Liver (tissue), 9 donors: ENCODE measurements around the gene UBE2Q2. TPM values are rescaled to one million over a fixed set of nuclear protein-coding genes. Genes with fewer than 3 reads are reported as not detected.
A peak's percentile ranks its signal among the peaks of the same experiment; 100 is the strongest.

Source experiments
- DNase-seq: peaks from one replicate; pipeline ENCODE4 v3.0.0-alpha.2; 2017; ENCODE audit warnings: low spot score
- H3K27ac ChIP-seq, 2 donors: one replicate each; pipeline ENCODE4 v1.7.0; 2013; ENCODE audit warnings: inconsistent platforms in 2 of 2, low read length in 2 of 2, control low read depth in 1 of 2, low read depth in 1 of 2, mild to moderate bottlenecking in 1 of 2
- H3K27me3 ChIP-seq, 4 donors: one replicate each; pipeline versions ENCODE4 v1.6.1 to v1.7.0; 2013; ENCODE audit warnings: low read length in 3 of 4, inconsistent platforms in 1 of 4, mild to moderate bottlenecking in 1 of 4, moderate library complexity in 1 of 4; ENCODE audit not compliant: control insufficient read depth in 4 of 4, insufficient read depth in 4 of 4
- H3K36me3 ChIP-seq, 4 donors: one replicate each; pipeline versions ENCODE4 v1.6.1 to v1.7.0; 2013; ENCODE audit warnings: low read length in 3 of 4, mild to moderate bottlenecking in 3 of 4, low read depth in 1 of 4, moderate library complexity in 1 of 4; ENCODE audit not compliant: control insufficient read depth in 4 of 4, insufficient read depth in 3 of 4
- H3K4me1 ChIP-seq, 4 donors: one replicate each; pipeline versions ENCODE4 v1.6.1 to v1.7.0; 2013; ENCODE audit warnings: low read length in 3 of 4, mild to moderate bottlenecking in 3 of 4, moderate library complexity in 1 of 4; ENCODE audit not compliant: control insufficient read depth in 4 of 4, insufficient read depth in 4 of 4
- H3K4me3 ChIP-seq, 3 donors: one replicate each; pipeline versions ENCODE4 v1.6.1 to v1.7.0; 2013; ENCODE audit warnings: low read length in 3 of 3, control low read depth in 1 of 3, low read depth in 1 of 3, mild to moderate bottlenecking in 1 of 3
- H3K9ac ChIP-seq, 2 donors: one replicate each; pipeline ENCODE4 v1.7.0; 2013; ENCODE audit warnings: low read length in 2 of 2, mild to moderate bottlenecking in 2 of 2, moderate library complexity in 2 of 2, control low read depth in 1 of 2, low read depth in 1 of 2
- H3K9me3 ChIP-seq, 4 donors: one replicate each; pipeline versions ENCODE4 v1.6.1 to v1.7.0; 2013; ENCODE audit warnings: low read length in 3 of 4; ENCODE audit not compliant: control insufficient read depth in 4 of 4
- FOXA2 ChIP-seq: IDR thresholded peaks from 2 replicates; pipeline ENCODE4 v1.6.1; 2016; ENCODE audit warnings: antibody characterized with exemption
- GABPA ChIP-seq, 2 donors: IDR thresholded peaks in 1 of 2; conservative IDR thresholded peaks in 1 of 2; 2 replicates each; pipeline ENCODE4 v1.6.1; 2016; ENCODE audit warnings: antibody characterized with exemption in 2 of 2, mild to moderate bottlenecking in 1 of 2, moderate library complexity in 1 of 2
- HNF4A ChIP-seq, 2 donors: conservative IDR thresholded peaks; 2 replicates each; pipeline ENCODE4 v1.6.1; 2016; ENCODE audit warnings: antibody characterized with exemption in 2 of 2, mild to moderate bottlenecking in 2 of 2
- RAD21 ChIP-seq, 2 donors: IDR thresholded peaks; 2 replicates each; pipeline ENCODE4 v1.6.1; 2016; ENCODE audit warnings: antibody characterized with exemption in 2 of 2, mild to moderate bottlenecking in 2 of 2
- RXRA ChIP-seq, 2 donors: IDR thresholded peaks; 2 replicates each; pipeline ENCODE4 v1.6.1; 2017 to 2018; ENCODE audit warnings: antibody characterized with exemption in 2 of 2, mild to moderate bottlenecking in 1 of 2
- SP1 ChIP-seq: IDR thresholded peaks from 2 replicates; pipeline ENCODE4 v1.6.1; 2018; ENCODE audit warnings: antibody characterized with exemption, mild to moderate bottlenecking
- YY1 ChIP-seq: IDR thresholded peaks from 2 replicates; pipeline ENCODE4 v1.6.1; 2016; ENCODE audit warnings: antibody characterized with exemption, mild to moderate bottlenecking
- WGBS: extraction: QIAGEN DNeasy Blood & Tissue Kit; methylation state at CpG from one replicate; pipeline ENCODE4 v1.1.7; 2013; 5-methylcytosine and 5-hydroxymethylcytosine counted together
- polyA plus RNA-seq, 2 donors: library from polyadenylated mRNA; stranded (reverse) in 1 of 2; unstranded in 1 of 2; fragments of 200-250 nt in 1 of 2; fragments of >200 nt in 1 of 2; fragmentation: Nextera tagmentation in 1 of 2; extraction: Ambion mirVana in 1 of 2; gene quantifications; one replicate each; pipeline versions ENCODE4 v1.2.1 to v1.2.3, GENCODE V29; 2013 to 2015
- total RNA-seq, 2 donors: library from RNA; depleted of rRNA; stranded (reverse); fragments of >200 nt; gene quantifications; one replicate each; pipeline ENCODE4 v1.2.3, GENCODE V29; 2014
- TF ChIP-seq, protein P1 (sequence below): IDR thresholded peaks from 2 replicates; pipeline ENCODE4 v1.6.1; 2016; ENCODE audit warnings: antibody characterized with exemption, mild to moderate bottlenecking
- TF ChIP-seq, protein P2 (sequence below): IDR thresholded peaks from 2 replicates; pipeline ENCODE4 v1.6.1; 2016; ENCODE audit warnings: antibody characterized with exemption
- TF ChIP-seq, protein P3 (sequence below): fragments of 150-350 bp; IDR thresholded peaks from 2 replicates; pipeline ENCODE4 v1.5.1; 2017; ENCODE audit warnings: improper control_type of control experiment, low read depth, low read length; ENCODE audit not compliant: missing input control
- donor health status: healthy.
- donor health status: healthy.
- donor health status: healthy.
- donor health status: healthy.
- donor health status: healthy.

Gene UBE2Q2
- total and polyA plus RNA-seq, 4 donors = 2.4 to 14.4 (median 5.2) TPM

DNA sequence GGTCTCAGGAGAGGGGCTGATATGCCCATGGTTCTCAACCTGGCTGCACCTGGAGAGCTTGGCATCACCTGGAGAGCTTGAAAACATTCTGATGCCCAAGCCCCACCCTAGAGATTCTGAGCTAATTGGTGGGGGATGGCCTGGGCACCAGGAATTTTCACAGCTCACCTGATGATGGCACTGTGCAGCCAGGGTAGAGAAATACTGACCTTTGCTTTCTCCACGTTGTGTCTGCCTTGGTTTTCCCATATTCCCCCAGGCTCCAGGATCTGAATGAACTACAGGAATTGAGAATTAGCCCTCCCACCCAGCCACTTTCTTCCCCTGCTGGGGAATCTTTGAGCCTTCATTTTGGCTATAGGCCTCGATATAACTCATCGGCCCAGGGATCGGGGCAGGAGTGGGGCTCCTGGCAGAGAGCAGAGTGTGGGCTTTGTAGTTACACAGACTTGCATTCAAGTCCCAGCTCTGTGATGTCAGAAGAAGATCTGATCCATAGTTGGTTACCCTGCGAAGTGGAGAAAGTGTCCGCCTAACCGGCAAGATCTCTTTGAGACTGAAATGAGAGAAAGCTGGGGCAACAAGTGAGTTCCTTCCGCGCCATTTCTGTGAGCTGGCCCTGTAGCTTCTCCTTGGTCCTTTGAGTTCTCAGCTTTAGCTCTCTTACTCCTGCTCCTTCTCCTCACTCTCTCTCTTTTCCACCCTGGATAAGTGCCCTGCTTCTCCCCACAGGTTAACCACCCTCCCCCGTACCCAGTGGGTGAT, 33.1 kb upstream of the UBE2Q2 start:
- TF ChIP-seq RAD21 (IDR thresholded peaks at IDR 0.05) (peak; percentile 84 to 87), HNF4A (conservative IDR thresholded peaks at IDR 0.05) (peak; percentile 53 to 64), SP1 (peak; percentile 18), YY1 (no peak), FOXA2 (no peak), RXRA (IDR thresholded peaks at IDR 0.05) (peak in 1 of 2 donors; percentile 9)
- TF ChIP-seq, protein P1, sequence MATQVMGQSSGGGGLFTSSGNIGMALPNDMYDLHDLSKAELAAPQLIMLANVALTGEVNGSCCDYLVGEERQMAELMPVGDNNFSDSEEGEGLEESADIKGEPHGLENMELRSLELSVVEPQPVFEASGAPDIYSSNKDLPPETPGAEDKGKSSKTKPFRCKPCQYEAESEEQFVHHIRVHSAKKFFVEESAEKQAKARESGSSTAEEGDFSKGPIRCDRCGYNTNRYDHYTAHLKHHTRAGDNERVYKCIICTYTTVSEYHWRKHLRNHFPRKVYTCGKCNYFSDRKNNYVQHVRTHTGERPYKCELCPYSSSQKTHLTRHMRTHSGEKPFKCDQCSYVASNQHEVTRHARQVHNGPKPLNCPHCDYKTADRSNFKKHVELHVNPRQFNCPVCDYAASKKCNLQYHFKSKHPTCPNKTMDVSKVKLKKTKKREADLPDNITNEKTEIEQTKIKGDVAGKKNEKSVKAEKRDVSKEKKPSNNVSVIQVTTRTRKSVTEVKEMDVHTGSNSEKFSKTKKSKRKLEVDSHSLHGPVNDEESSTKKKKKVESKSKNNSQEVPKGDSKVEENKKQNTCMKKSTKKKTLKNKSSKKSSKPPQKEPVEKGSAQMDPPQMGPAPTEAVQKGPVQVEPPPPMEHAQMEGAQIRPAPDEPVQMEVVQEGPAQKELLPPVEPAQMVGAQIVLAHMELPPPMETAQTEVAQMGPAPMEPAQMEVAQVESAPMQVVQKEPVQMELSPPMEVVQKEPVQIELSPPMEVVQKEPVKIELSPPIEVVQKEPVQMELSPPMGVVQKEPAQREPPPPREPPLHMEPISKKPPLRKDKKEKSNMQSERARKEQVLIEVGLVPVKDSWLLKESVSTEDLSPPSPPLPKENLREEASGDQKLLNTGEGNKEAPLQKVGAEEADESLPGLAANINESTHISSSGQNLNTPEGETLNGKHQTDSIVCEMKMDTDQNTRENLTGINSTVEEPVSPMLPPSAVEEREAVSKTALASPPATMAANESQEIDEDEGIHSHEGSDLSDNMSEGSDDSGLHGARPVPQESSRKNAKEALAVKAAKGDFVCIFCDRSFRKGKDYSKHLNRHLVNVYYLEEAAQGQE = no peak
- TF ChIP-seq, protein P2, sequence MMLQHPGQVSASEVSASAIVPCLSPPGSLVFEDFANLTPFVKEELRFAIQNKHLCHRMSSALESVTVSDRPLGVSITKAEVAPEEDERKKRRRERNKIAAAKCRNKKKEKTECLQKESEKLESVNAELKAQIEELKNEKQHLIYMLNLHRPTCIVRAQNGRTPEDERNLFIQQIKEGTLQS = no peak
- TF ChIP-seq, protein P3, sequence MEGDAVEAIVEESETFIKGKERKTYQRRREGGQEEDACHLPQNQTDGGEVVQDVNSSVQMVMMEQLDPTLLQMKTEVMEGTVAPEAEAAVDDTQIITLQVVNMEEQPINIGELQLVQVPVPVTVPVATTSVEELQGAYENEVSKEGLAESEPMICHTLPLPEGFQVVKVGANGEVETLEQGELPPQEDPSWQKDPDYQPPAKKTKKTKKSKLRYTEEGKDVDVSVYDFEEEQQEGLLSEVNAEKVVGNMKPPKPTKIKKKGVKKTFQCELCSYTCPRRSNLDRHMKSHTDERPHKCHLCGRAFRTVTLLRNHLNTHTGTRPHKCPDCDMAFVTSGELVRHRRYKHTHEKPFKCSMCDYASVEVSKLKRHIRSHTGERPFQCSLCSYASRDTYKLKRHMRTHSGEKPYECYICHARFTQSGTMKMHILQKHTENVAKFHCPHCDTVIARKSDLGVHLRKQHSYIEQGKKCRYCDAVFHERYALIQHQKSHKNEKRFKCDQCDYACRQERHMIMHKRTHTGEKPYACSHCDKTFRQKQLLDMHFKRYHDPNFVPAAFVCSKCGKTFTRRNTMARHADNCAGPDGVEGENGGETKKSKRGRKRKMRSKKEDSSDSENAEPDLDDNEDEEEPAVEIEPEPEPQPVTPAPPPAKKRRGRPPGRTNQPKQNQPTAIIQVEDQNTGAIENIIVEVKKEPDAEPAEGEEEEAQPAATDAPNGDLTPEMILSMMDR = peak; percentile 56
- no peaks in the 10 kb centered on the region for H3K9me3 ChIP-seq
- H3K9ac ChIP-seq = no peak overlapping the region
- DNase-seq = no peak
- 84% methylated on average over 10 of the region's 10 CpGs for WGBS
- H3K27ac ChIP-seq = no peak overlapping the region
- no peaks in the 10 kb centered on the region for H3K36me3 ChIP-seq
- peaks cover 0 to 3% (median 0%) of the 10 kb centered on the region in 4 donors for H3K4me1 ChIP-seq
- no peaks in the 10 kb centered on the region for H3K27me3 ChIP-seq
- H3K4me3 ChIP-seq = no peak overlapping the region

DNA sequence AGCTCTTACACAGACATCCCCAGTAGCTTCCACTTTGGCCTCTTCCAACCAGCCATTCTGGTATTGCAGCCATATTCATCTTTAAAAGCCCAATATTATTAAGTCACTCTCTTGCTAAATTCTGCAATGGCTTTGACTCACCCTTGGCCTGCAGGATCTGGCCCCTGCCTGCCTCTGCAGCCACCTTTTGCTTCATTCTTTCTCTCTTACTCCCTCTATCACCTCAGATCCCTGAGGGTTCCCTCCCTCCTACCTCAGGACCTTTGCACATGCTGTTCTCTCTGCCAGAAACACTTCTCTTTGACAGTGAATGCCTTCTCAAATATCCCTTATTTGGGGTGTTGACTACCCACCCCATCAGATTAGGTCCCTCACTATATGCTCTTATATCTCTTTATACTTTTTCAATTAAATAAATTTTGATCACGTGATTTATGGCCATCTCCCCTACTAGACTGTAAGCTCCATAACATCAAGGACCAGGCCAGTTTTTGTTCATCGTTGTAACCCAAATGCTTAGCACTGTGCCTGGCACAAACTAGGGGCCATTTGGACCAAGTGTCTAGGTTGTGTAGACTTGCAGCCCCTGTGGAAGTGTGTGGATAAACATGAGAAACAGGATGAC, 32.3 kb upstream of the UBE2Q2 start:
- DNase-seq = no peak
- no peaks in the 10 kb centered on the region for H3K36me3 ChIP-seq
- H3K4me3 ChIP-seq = no peak overlapping the region
- H3K9me3 ChIP-seq = no peaks in the 10 kb centered on the region
- TF ChIP-seq RAD21 (IDR thresholded peaks at IDR 0.05) (no peak), GABPA (IDR thresholded peaks at IDR 0.05 in 1 of 2, conservative IDR thresholded peaks at IDR 0.05 in 1 of 2) (no peak)
- H3K9ac ChIP-seq = no peak overlapping the region
- 90% methylated on average over 2 of the region's 2 CpGs for WGBS
- peaks cover 0 to 3% (median 0%) of the 10 kb centered on the region in 4 donors for H3K4me1 ChIP-seq
- no peak overlapping the region for H3K27ac ChIP-seq
- H3K27me3 ChIP-seq = no peaks in the 10 kb centered on the region
